Neural progenitor cell (in vitro differentiated cells): ENCODE data around the gene ELP5. TPM values are rescaled to one million over a fixed set of nuclear protein-coding genes. Genes with fewer than 3 reads are reported as not detected.

Source experiments
- DNase-seq: peaks from one replicate; pipeline ENCODE4 v3.0.0-alpha.2; 2016; ENCODE audit warnings: low spot score
- H2AFZ ChIP-seq: fragments of 200-600 bp; sonication (generic); replicated peaks from 2 replicates; pipeline ENCODE4 v1.6.1; 2016; ENCODE audit warnings: antibody characterized with exemption
- H3F3A ChIP-seq: fragments of 200-600 bp; sonication (generic); 2 replicates; pipeline ENCODE4 v1.6.1; 2016; ENCODE audit warnings: antibody characterized with exemption, low read depth
- H3K27ac ChIP-seq: fragments of 200-600 bp; sonication (generic); 2 replicates; pipeline ENCODE4 v1.5.1; 2016; ENCODE audit warnings: mild to moderate bottlenecking
- H3K27me3 ChIP-seq: fragments of 200-600 bp; sonication (generic); 2 replicates; pipeline ENCODE4 v1.6.1; 2016; ENCODE audit warnings: mild to moderate bottlenecking, moderate library complexity
- H3K36me3 ChIP-seq: fragments of 200-600 bp; sonication (generic); 2 replicates; pipeline ENCODE4 v1.5.1; 2016
- H3K4me1 ChIP-seq: fragments of 200-600 bp; sonication (generic); 2 replicates; pipeline ENCODE4 v1.6.1; 2016; ENCODE audit warnings: mixed run types
- H3K4me2 ChIP-seq: fragments of 200-600 bp; sonication (generic); 2 replicates; pipeline ENCODE4 v1.6.1; 2016
- H3K4me3 ChIP-seq: fragments of 200-600 bp; sonication (generic); 2 replicates; pipeline ENCODE4 v1.5.1; 2016
- H3K79me2 ChIP-seq: fragments of 200-600 bp; sonication (generic); 2 replicates; pipeline ENCODE4 v1.6.1; 2016; ENCODE audit warnings: low read depth
- H3K9ac ChIP-seq: fragments of 200-600 bp; sonication (generic); 2 replicates; pipeline ENCODE4 v1.6.1; 2016
- H3K9me3 ChIP-seq: fragments of 200-600 bp; sonication (generic); 2 replicates; pipeline ENCODE4 v1.5.1; 2016; ENCODE audit warnings: low read depth
- H4K20me1 ChIP-seq: fragments of 200-600 bp; sonication (generic); 2 replicates; pipeline ENCODE4 v1.6.1; 2016; ENCODE audit warnings: low read depth
- H3K27ac Mint-ChIP-seq: 3 replicates; pipeline ENCODE4 v1.8.0; 2021; ENCODE audit warnings: mixed read lengths
- H3K27me3 Mint-ChIP-seq: 2 replicates; pipeline ENCODE4 v1.8.0; 2022; ENCODE audit warnings: low read depth, mild to moderate bottlenecking, inconsistent platforms, moderate library complexity, mixed read lengths; ENCODE audit not compliant: insufficient read depth
- H3K36me3 Mint-ChIP-seq: 3 replicates; pipeline ENCODE4 v1.8.0; 2021; ENCODE audit warnings: mixed read lengths
- H3K4me1 Mint-ChIP-seq: 3 replicates; pipeline ENCODE4 v1.8.0; 2021; ENCODE audit warnings: mixed read lengths
- H3K4me3 Mint-ChIP-seq: 3 replicates; pipeline ENCODE4 v1.8.0; 2021; ENCODE audit warnings: mild to moderate bottlenecking, moderate library complexity, mixed read lengths
- H3K9me3 Mint-ChIP-seq: 3 replicates; pipeline ENCODE4 v1.8.0; 2020; ENCODE audit warnings: mixed read lengths
- CTCF ChIP-seq: fragments of 200-600 bp; sonication (generic); IDR thresholded peaks from 2 replicates; pipeline ENCODE4 v1.5.1; 2017; ENCODE audit warnings: antibody characterized with exemption, mild to moderate bottlenecking
- EZH2 ChIP-seq: fragments of 200-600 bp; sonication (generic); IDR thresholded peaks from 2 replicates; pipeline ENCODE4 v1.6.1; 2017; ENCODE audit warnings: antibody characterized with exemption, mild to moderate bottlenecking, moderate library complexity
- EZH2phosphoT487 ChIP-seq: fragments of 200-600 bp; sonication (generic); IDR thresholded peaks from 2 replicates; pipeline ENCODE4 v1.6.1; 2017; ENCODE audit warnings: antibody characterized with exemption
- total RNA-seq: library from RNA; depleted of rRNA; stranded (reverse); fragments of >200 nt; gene quantifications from 2 replicates; pipeline ENCODE4 v1.2.3, GENCODE V29; 2015; ENCODE audit warnings: low replicate concordance

ELP5 gene
- total RNA-seq, 1 donor from 2014 or later = 17.5 TPM

- Mint-ChIP-seq H3K36me3 (no peaks in the 10 kb centered on the region), H3K27ac (no peak within 1 kb of the TSS), H3K4me1 (peaks cover 19% of the 10 kb centered on the region), H3K9me3 (peaks cover 2% of the 10 kb centered on the region), H3K27me3 (peaks cover 28% of the 10 kb centered on the region), H3K4me3 (peak within 1 kb of the TSS; percentile 80)
- no peak within 1 kb of the TSS for H2AFZ ChIP-seq
- H3K4me1 ChIP-seq = peaks cover 7% of the 10 kb centered on the region
- DNase-seq = peak; percentile 95
- no peaks in the 10 kb centered on the region for H3K36me3 ChIP-seq
- no peaks in the 10 kb centered on the region for H3K79me2 ChIP-seq
- peaks cover 11% of the 10 kb centered on the region for H4K20me1 ChIP-seq
- peaks cover 40% of the 10 kb centered on the region for H3F3A ChIP-seq
- peak within 1 kb of the TSS; percentile 45 for H3K4me3 ChIP-seq
- H3K9me3 ChIP-seq = no peaks in the 10 kb centered on the region
- H3K27ac ChIP-seq = no peak within 1 kb of the TSS
- no peak for TF ChIP-seq CTCF
- TF ChIP-seq EZH2 = peak; percentile 33
- H3K9ac ChIP-seq = no peak within 1 kb of the TSS
- H3K4me2 ChIP-seq = peak within 1 kb of the TSS; percentile 77
- H3K27me3 ChIP-seq = peaks cover 92% of the 10 kb centered on the region
Observed at GRCh38 chr17:7294614-7295153, 42.7 kb downstream of the ELP5 start, which contains the start of gene YBX2. Gene YBX2, minus strand, starts transcription at chr17:7294639. Its CDS starts 139 bp downstream, at chr17:7294500.

DNA sequence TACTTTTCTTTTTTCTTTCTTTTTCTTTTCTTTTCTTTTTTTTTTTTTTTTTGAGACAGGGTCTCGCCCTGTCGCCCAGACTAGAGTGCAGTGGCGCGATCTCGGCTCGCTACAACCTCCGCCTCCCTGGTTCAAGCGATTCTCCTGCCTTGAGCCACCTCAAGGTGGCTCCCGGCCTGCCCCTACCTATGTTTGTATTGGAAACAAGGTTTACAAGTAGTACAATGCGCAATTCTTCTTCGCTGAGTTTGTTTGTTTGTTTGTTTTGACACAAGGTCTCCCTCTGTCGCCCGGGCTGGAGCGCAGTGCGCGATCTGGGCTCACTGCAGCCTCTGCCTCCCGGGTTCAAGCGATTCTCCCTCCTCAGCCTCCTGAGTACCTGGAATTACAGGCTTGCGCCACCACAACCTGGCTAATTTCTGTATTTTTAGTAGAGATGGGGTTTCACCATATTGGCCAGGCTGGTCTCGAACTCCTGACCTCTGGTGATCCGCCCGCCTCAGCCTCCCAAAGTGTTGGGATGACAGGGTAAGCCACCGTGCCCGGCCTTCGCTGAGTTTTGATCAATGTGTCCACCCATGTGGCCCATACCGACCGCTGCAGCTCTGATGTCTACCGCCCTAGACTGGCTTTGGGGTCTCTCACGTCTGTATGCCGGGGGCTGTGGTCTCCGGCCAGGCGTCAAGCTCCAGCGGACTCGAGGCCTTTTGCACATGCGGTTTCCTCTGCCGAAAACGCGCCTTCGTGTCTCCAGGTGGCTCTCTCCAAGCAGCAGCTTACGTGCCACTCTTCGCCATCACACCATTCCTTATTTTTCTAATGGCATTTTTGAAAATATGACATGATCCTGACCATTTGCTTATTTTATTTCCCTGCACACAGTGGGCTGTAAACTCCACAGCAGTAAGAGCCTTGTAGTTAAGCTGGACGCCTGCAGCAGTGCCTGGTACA is 43.5 kb downstream of the ELP5 start:
- Histone ChIP-seq H3K79me2 (no peaks in the 10 kb centered on the region), H3K27me3 (peaks cover 93% of the 10 kb centered on the region), H3F3A (peaks cover 40% of the 10 kb centered on the region), H3K9me3 (no peaks in the 10 kb centered on the region), H3K4me2 (peak overlapping the region; percentile 77), H3K36me3 (no peaks in the 10 kb centered on the region), H3K27ac (no peak overlapping the region), H4K20me1 (peaks cover 11% of the 10 kb centered on the region), H3K4me1 (peaks cover 7% of the 10 kb centered on the region), H3K4me3 (peak overlapping the region; percentile 45), H3K9ac (no peak overlapping the region), H2AFZ (no peak overlapping the region)
- Mint-ChIP-seq H3K27ac (no peak overlapping the region), H3K4me3 (peak overlapping the region; percentile 80), H3K4me1 (peaks cover 19% of the 10 kb centered on the region), H3K27me3 (peaks cover 28% of the 10 kb centered on the region), H3K9me3 (peaks cover 2% of the 10 kb centered on the region), H3K36me3 (no peaks in the 10 kb centered on the region)
- DNase-seq = peak; percentile 49
- TF ChIP-seq EZH2phosphoT487 = no peak
- TF ChIP-seq CTCF = no peak
- no peak for TF ChIP-seq EZH2

GRCh38 chr17:7296189-7296861 is 44.3 kb downstream of the ELP5 start:
- Histone ChIP-seq H3K36me3 (no peaks in the 10 kb centered on the region), H3F3A (peaks cover 40% of the 10 kb centered on the region), H3K4me1 (peaks cover 7% of the 10 kb centered on the region), H3K9me3 (no peaks in the 10 kb centered on the region), H3K9ac (no peak overlapping the region), H2AFZ (no peak overlapping the region), H3K27ac (no peak overlapping the region), H4K20me1 (peaks cover 11% of the 10 kb centered on the region), H3K27me3 (peaks cover 85% of the 10 kb centered on the region), H3K79me2 (no peaks in the 10 kb centered on the region), H3K4me3 (no peak overlapping the region), H3K4me2 (peak overlapping the region; percentile 63)
- peak; percentile 53 for TF ChIP-seq EZH2
- TF ChIP-seq EZH2phosphoT487 = no peak
- TF ChIP-seq CTCF = peak; percentile 95
- Mint-ChIP-seq H3K27ac (no peak overlapping the region), H3K27me3 (peaks cover 28% of the 10 kb centered on the region), H3K36me3 (no peaks in the 10 kb centered on the region), H3K9me3 (peaks cover 2% of the 10 kb centered on the region), H3K4me3 (peak overlapping the region; percentile 80), H3K4me1 (peaks cover 19% of the 10 kb centered on the region)
- DNase-seq = peak; percentile 94
